Naive B cell (primary cell): ENCODE data around the gene TENM4. TPM values are rescaled to one million over a fixed set of nuclear protein-coding genes. Genes with fewer than 3 reads are reported as not detected.
A peak's percentile ranks its signal among the peaks of the same experiment; 100 is the strongest.
"Not testable (repeated sequence)": the region's sequence is repeated elsewhere in the genome, so short reads cannot be mapped to it uniquely, and the experiment has no call there.

Experiments
- ATAC-seq, 2 donors: fragments of 150-1000 bp; cut with Tn5 transposase; 2 replicates each; pipeline ENCODE4 v1.10.0; 2021; ENCODE audit warnings: low read depth in 2 of 2, mild to moderate bottlenecking in 2 of 2, moderate library complexity in 2 of 2
- DNase-seq: peaks from one replicate; pipeline ENCODE4 v3.0.0; 2022
- H3K27ac Mint-ChIP-seq, 6 donors: one replicate each; pipeline ENCODE4 v1.8.0; 2020 to 2022; ENCODE audit warnings: mild to moderate bottlenecking in 6 of 6, mixed read lengths in 6 of 6, moderate library complexity in 5 of 6, inconsistent platforms in 2 of 6
- H3K27me3 Mint-ChIP-seq, 3 donors: one replicate each; pipeline ENCODE4 v1.8.0; 2021 to 2022; ENCODE audit warnings: mixed read lengths in 3 of 3, mild to moderate bottlenecking in 1 of 3
- H3K36me3 Mint-ChIP-seq, 2 donors: one replicate each; pipeline ENCODE4 v1.8.0; 2020 to 2022; ENCODE audit warnings: mixed read lengths in 2 of 2, inconsistent platforms in 1 of 2, mild to moderate bottlenecking in 1 of 2
- H3K4me1 Mint-ChIP-seq, 3 donors: one replicate each; pipeline ENCODE4 v1.8.0; 2020 to 2022; ENCODE audit warnings: mixed read lengths in 3 of 3, inconsistent platforms in 1 of 3, mild to moderate bottlenecking in 1 of 3, moderate library complexity in 1 of 3
- H3K4me3 Mint-ChIP-seq, 8 donors: one replicate each; pipeline ENCODE4 v1.8.0; 2020 to 2022; ENCODE audit warnings: mild to moderate bottlenecking in 8 of 8, mixed read lengths in 8 of 8, moderate library complexity in 8 of 8, inconsistent platforms in 2 of 8
- H3K9me3 Mint-ChIP-seq, 7 donors: one replicate each; pipeline ENCODE4 v1.8.0; 2020 to 2022; ENCODE audit warnings: mixed read lengths in 7 of 7, mild to moderate bottlenecking in 5 of 7, inconsistent platforms in 2 of 7, moderate library complexity in 1 of 7
- polyA plus RNA-seq, 6 donors: library from polyadenylated mRNA; unstranded; fragments of 300-500 nt; fragmentation: Illumina TruSeq; gene quantifications; one replicate each; pipeline ENCODE4 v1.2.3, GENCODE V29; 2021; ENCODE audit warnings: low read depth in 6 of 6

Gene TENM4
- polyA plus RNA-seq, 6 donors from 2014 or later = 3.8 TPM; not detected in 5

DNA sequence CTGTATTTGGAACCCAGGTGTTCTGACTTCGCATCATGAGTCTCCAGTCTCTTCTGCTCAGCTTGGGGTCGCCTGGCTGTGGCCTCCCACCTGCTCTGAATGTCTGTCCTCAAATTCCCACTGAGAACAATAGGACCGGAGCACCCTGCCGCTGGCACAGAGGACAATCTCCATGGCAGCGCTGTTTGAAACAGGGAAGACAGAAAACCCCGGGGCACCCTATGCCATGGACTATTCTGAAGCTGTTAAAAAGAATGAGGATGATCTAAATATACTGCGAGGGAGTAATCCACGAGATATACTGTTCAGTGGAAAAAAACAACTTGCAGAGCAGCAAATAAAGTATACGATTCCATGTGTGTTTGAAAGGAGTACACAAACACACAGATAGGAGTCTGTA, 450.6 kb downstream of the TENM4 start:
- no peak for DNase-seq
- Mint-ChIP-seq H3K9me3 (peaks cover 2 to 14% (median 5%) of the 10 kb centered on the region in 7 donors), H3K4me1 (no peaks in the 10 kb centered on the region), H3K27me3 (peaks cover 10 to 22% (median 18%) of the 10 kb centered on the region in 3 donors), H3K4me3 (no peak overlapping the region), H3K36me3 (peaks cover 0 to 7% of the 10 kb centered on the region in 2 donors), H3K27ac (no peak overlapping the region)
- ATAC-seq = no peak

DNA sequence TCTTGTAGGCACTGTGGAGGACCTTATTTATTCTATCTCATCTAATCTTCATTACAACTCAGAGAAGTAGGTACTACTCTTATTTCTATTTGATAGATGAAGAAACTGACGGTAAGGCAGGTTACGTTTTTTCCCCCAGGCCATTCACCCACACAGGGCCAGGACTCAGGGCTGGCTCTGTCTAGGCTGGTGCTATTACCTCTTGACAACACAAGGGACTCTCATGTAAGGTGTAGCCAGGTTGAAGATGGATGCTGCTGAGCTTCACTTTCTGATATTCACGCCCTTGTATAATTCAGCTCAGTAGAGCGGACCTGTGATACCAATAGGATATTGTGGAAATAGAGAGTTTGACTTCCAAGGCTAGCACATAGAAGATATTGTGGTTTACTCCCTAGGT, 453.1 kb downstream of the TENM4 start:
- ATAC-seq (no peak), DNase-seq (no peak)
- Mint-ChIP-seq H3K9me3 (peaks cover 0 to 3% (median 0%) of the 10 kb centered on the region in 7 donors), H3K36me3 (no peaks in the 10 kb centered on the region), H3K27me3 (peaks cover 0 to 14% (median 8%) of the 10 kb centered on the region in 3 donors), H3K4me3 (no peak overlapping the region), H3K27ac (no peak overlapping the region), H3K4me1 (no peaks in the 10 kb centered on the region)

DNA sequence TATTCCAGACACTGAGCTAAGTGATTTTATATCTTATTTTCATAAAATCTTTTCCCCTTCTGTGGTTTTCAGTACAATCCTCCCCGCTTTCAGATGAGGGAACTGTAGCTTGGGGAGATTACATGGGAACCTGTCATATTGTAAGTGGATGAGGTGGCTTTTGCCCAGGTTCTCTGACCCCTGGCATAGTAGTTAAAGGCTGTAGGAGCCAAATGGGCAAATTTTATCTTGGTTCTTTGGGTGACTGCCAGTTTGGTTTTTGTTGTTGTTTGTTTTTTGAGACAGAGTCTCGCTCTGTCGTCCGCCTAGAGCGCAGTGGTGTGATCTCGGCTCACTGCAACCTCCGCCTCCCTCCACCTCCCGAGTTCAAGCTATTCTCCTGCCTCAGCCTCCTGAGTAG, 454.5 kb downstream of the TENM4 start:
- Mint-ChIP-seq H3K9me3 (no peaks in the 10 kb centered on the region), H3K4me1 (no peaks in the 10 kb centered on the region), H3K27ac (peak overlapping the region in 1 of 6 donors; percentile 33), H3K36me3 (no peaks in the 10 kb centered on the region), H3K27me3 (peaks cover 0 to 15% (median 10%) of the 10 kb centered on the region in 3 donors), H3K4me3 (no peak overlapping the region)
- ATAC-seq = no peak
- no peak for DNase-seq

- no peak for ATAC-seq
- Mint-ChIP-seq H3K36me3 (no peaks in the 10 kb centered on the region), H3K4me3 (no peak overlapping the region), H3K4me1 (no peaks in the 10 kb centered on the region), H3K27ac (no peak overlapping the region), H3K9me3 (no peaks in the 10 kb centered on the region), H3K27me3 (peaks cover 0 to 15% (median 10%) of the 10 kb centered on the region in 3 donors)
- DNase-seq = no peak
Observed at GRCh38 chr11:78985663-78986062, 455.2 kb downstream of the TENM4 start.

DNA sequence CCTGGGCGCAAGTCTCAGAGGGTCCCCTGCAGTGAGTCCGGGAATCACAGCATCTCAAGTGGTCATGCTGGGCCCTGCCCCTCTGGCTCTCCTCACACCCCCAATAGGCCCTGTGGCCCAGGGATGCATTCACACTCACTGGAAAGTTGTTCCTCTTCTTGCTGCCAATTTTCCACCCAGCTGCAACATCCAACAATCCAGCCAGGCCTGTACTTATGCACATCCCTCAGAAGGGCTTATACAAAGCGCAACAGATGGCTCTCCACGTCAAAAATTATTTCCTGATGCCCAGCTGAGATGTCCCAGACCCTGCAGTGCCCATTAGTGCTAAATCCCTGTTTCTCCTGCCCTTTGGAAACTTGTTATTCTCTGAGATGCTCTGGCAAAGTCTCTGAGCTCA, 458.4 kb downstream of the TENM4 start:
- Mint-ChIP-seq H3K9me3 (peaks cover 0 to 10% (median 2%) of the 10 kb centered on the region in 7 donors), H3K27ac (peak overlapping the region in 1 of 6 donors; percentile 81), H3K4me1 (no peaks in the 10 kb centered on the region), H3K27me3 (peaks cover 0 to 10% (median 4%) of the 10 kb centered on the region in 3 donors), H3K4me3 (no peak overlapping the region), H3K36me3 (no peaks in the 10 kb centered on the region)
- DNase-seq (no peak), ATAC-seq (no peak)

DNA sequence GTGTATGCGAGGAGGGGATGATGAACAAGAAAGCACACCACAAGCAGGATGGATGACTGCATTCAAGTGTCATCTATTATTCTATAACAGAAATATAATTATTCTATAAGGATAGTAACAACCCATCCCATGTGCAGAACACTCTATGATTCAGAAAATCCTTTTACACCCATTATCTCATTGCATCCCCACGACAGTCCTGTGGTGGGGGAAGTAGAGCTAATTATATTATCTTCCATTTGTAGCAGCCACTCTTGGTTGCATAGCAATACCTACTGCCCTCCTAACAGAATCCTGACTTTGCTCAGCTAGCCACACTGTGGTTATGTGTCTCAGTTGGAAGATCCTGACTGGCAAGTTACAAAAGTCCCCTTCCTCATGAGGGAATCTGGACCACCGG, 459.7 kb downstream of the TENM4 start:
- DNase-seq = no peak
- peaks cover 0 to 14% (median 5%) of the 10 kb centered on the region in 7 donors for H3K9me3 Mint-ChIP-seq
- ATAC-seq = no peak
- H3K4me1 Mint-ChIP-seq = no peaks in the 10 kb centered on the region
- H3K36me3 Mint-ChIP-seq = no peaks in the 10 kb centered on the region
- H3K27ac Mint-ChIP-seq = no peak overlapping the region
- H3K27me3 Mint-ChIP-seq = peaks cover 0 to 10% (median 4%) of the 10 kb centered on the region in 3 donors
- no peak overlapping the region for H3K4me3 Mint-ChIP-seq

DNA sequence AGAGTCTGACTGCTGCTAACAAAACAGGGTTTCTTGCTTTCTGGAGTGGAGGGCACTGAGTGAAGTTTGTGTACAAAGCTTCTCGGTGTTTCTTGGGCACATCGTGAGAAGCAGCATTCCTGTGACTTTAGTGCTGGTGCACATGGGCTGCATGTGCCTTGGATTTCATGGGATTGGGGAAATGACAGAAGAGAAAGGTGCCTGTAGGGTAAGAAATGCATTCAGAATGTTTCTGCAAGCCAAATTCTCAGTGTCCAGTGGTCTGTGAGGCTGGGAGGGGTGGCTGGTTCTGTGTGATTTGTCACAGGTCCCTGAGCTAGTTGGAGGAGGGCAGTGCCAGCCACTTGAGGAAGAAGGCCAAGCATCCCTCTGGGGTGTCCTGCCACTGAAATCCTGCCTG, 462.0 kb downstream of the TENM4 start:
- Mint-ChIP-seq H3K27ac (no peak overlapping the region), H3K27me3 (peaks cover 0 to 16% (median 4%) of the 10 kb centered on the region in 3 donors), H3K4me3 (no peak overlapping the region), H3K4me1 (no peaks in the 10 kb centered on the region), H3K36me3 (no peaks in the 10 kb centered on the region), H3K9me3 (peaks cover 0 to 14% (median 5%) of the 10 kb centered on the region in 7 donors)
- no peak for ATAC-seq
- DNase-seq = no peak

DNA sequence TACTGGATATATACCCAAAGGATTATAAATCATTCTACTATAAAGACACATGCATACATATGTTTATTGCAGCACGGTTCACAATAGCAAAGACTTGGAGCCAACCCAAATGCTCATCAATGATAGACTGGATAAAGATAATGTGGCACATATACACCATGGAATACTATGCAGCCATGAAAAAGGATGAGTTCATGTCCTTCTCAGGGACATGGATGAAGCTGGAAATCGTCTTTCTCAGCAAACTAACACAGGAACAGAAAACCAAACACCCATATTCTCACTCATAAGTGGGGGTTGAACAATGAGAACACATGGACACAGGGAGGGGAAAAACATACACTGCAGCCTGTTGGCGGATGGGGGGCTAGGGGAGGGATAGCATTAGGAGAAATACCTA, 463.0 kb downstream of the TENM4 start:
- H3K36me3 Mint-ChIP-seq, H3K4me3 Mint-ChIP-seq, ATAC-seq, H3K4me1 Mint-ChIP-seq, DNase-seq: not testable (repeated sequence)
- peak overlapping the region in 1 of 6 donors; percentile 9 for H3K27ac Mint-ChIP-seq
- H3K27me3 Mint-ChIP-seq = peaks cover 0 to 14% (median 3%) of the 10 kb centered on the region in 3 donors
- H3K9me3 Mint-ChIP-seq = peaks cover 0 to 14% (median 5%) of the 10 kb centered on the region in 7 donors

- DNase-seq = no peak
- Mint-ChIP-seq H3K9me3 (peaks cover 0 to 14% (median 5%) of the 10 kb centered on the region in 7 donors), H3K4me1 (no peaks in the 10 kb centered on the region), H3K4me3 (no peak overlapping the region), H3K36me3 (no peaks in the 10 kb centered on the region), H3K27me3 (peaks cover 0 to 6% (median 0%) of the 10 kb centered on the region in 3 donors), H3K27ac (no peak overlapping the region)
- ATAC-seq = no peak
Observed at GRCh38 chr11:78977009-78977408, 463.8 kb downstream of the TENM4 start.

GRCh38 chr11:78975081-78975480, 465.7 kb downstream of the TENM4 start:
- Mint-ChIP-seq H3K27me3 (peaks cover 0 to 6% (median 5%) of the 10 kb centered on the region in 3 donors), H3K4me3 (no peak overlapping the region), H3K27ac (no peak overlapping the region), H3K36me3 (no peaks in the 10 kb centered on the region), H3K9me3 (peaks cover 0 to 14% (median 5%) of the 10 kb centered on the region in 7 donors), H3K4me1 (no peaks in the 10 kb centered on the region)
- ATAC-seq (no peak), DNase-seq (no peak)

GRCh38 chr11:78973876-78974275, 467.0 kb downstream of the TENM4 start:
- no peak overlapping the region for H3K4me3 Mint-ChIP-seq
- peaks cover 0 to 7% (median 6%) of the 10 kb centered on the region in 3 donors for H3K27me3 Mint-ChIP-seq
- H3K9me3 Mint-ChIP-seq = peaks cover 0 to 14% (median 5%) of the 10 kb centered on the region in 7 donors
- no peaks in the 10 kb centered on the region for H3K4me1 Mint-ChIP-seq
- no peaks in the 10 kb centered on the region for H3K36me3 Mint-ChIP-seq
- ATAC-seq (no peak), DNase-seq (no peak)
- H3K27ac Mint-ChIP-seq = no peak overlapping the region

DNA sequence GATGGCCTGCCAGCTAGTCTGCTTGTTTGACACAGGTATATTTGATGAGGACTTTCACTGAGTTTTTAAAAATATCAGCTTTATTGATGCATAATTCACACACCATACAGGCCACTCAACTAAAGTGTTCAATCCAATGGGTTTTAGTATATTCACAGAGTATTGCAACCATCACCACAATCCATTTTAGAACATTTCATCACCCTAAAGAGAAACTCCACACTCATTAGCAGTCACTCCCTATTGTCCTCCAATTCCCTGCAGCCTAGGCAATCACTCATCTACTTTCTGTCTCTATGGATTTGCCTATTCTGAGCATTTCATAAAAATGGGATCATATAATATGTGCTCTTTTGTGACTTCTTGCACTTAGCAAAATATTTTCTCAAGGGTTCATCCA, 468.2 kb downstream of the TENM4 start:
- peaks cover 0 to 7% (median 2%) of the 10 kb centered on the region in 7 donors for H3K9me3 Mint-ChIP-seq
- ATAC-seq = no peak
- DNase-seq = no peak
- H3K4me1 Mint-ChIP-seq = no peaks in the 10 kb centered on the region
- no peak overlapping the region for H3K4me3 Mint-ChIP-seq
- H3K27ac Mint-ChIP-seq = no peak overlapping the region
- no peaks in the 10 kb centered on the region for H3K36me3 Mint-ChIP-seq
- H3K27me3 Mint-ChIP-seq = peaks cover 8 to 12% (median 12%) of the 10 kb centered on the region in 3 donors

DNA sequence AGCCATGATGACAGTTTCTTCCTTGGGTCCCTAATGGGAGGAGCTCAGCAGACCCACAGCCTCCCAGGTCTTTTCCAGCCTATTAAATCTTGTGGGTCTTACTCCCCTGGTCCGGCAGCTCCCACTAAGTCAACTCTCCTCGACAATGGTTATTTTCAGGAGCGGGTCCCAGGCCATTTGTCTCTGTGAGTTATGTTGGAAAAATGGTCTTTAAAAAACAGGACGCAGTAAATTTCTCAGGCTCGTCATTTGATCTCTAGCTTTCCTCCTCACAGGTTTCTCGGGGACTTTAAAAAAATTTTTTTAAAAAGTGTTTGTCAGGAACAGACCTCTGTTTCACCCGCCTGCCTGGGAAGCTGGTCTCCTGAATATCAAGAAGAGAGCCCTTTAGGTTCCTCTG, 468.7 kb downstream of the TENM4 start:
- no peaks in the 10 kb centered on the region for H3K36me3 Mint-ChIP-seq
- DNase-seq = no peak
- H3K27ac Mint-ChIP-seq = no peak overlapping the region
- no peaks in the 10 kb centered on the region for H3K4me1 Mint-ChIP-seq
- ATAC-seq = no peak
- H3K4me3 Mint-ChIP-seq = no peak overlapping the region
- peaks cover 0 to 3% (median 0%) of the 10 kb centered on the region in 7 donors for H3K9me3 Mint-ChIP-seq
- H3K27me3 Mint-ChIP-seq = peaks cover 12 to 14% (median 12%) of the 10 kb centered on the region in 3 donors

DNA sequence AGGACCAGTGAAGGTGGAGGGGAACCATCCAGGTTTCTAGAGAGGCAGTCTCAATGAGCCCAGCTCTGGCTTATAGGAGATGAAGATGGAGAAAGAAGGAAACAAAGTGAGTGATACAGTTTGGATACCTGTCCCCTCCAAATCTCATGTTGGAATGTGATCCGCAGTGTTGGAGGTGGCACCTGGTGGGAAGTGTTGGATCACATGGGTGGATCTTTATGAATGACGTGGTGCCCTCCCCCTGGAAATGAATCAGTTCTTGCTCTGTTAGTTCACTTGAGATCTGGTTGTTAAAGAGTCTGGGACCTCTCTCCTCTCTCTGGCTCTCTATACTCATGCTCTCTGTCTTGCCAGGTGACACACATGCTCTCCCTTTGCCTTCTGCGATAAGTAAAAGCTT, 473.0 kb downstream of the TENM4 start:
- Mint-ChIP-seq H3K27me3 (peaks cover 31 to 37% (median 34%) of the 10 kb centered on the region in 3 donors), H3K4me1 (peaks cover 0 to 2% (median 0%) of the 10 kb centered on the region in 3 donors), H3K4me3 (no peak overlapping the region), H3K36me3 (no peaks in the 10 kb centered on the region), H3K27ac (no peak overlapping the region), H3K9me3 (peaks cover 0 to 2% (median 0%) of the 10 kb centered on the region in 7 donors)
- no peak for DNase-seq
- ATAC-seq = no peak
